ENCODE results near the gene GPR157.

DNA sequence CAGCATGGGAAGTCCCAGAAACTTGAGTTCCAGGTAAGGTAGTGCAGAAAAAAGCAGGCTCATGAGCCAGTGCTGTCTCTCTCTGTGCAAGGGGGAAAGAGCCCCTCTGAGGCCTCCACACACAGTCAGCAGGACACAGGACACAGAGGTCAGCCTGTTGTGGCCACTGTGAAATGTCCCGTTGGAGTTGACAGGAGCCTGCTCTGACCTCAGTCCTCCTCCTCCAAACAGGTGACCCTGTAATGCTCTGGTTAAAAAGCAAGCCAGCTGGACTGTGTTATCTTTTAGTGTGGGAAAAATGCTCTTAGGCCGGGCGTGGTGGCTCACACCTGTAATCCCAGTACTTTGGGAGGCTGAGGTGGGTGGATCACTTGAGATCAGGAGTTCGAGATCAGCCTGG, 24.2 kb upstream of the GPR157 start:
- TF ChIP-seq, protein P1, sequence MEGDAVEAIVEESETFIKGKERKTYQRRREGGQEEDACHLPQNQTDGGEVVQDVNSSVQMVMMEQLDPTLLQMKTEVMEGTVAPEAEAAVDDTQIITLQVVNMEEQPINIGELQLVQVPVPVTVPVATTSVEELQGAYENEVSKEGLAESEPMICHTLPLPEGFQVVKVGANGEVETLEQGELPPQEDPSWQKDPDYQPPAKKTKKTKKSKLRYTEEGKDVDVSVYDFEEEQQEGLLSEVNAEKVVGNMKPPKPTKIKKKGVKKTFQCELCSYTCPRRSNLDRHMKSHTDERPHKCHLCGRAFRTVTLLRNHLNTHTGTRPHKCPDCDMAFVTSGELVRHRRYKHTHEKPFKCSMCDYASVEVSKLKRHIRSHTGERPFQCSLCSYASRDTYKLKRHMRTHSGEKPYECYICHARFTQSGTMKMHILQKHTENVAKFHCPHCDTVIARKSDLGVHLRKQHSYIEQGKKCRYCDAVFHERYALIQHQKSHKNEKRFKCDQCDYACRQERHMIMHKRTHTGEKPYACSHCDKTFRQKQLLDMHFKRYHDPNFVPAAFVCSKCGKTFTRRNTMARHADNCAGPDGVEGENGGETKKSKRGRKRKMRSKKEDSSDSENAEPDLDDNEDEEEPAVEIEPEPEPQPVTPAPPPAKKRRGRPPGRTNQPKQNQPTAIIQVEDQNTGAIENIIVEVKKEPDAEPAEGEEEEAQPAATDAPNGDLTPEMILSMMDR (IDR thresholded peaks at IDR 0.05; ENCODE audit: low read depth, low read length), result no peak
- no peak for TF ChIP-seq EZH2phosphoT487 (IDR thresholded peaks at IDR 0.05; ENCODE audit: low read depth)
